ENCODE measurements around the gene YBX2. TPM values are rescaled to one million over a fixed set of nuclear protein-coding genes. Genes with fewer than 3 reads are reported as not detected.

Gene YBX2
- total and polyA plus RNA-seq, 8 donors = 0.43 to 72.4 (median 1.3) TPM; not detected in 1

GRCh38 chr17:7328009-7328408 lies 33.6 kb upstream of the YBX2 start:
- DNase-seq = no peak
- Histone ChIP-seq H3K4me3 (peak overlapping the region in 2 of 4 donors; percentile 97 to 99), H3K36me3 (peaks cover 16 to 44% (median 39%) of the 10 kb centered on the region in 4 donors), H3K4me1 (peaks cover 12 to 34% (median 29%) of the 10 kb centered on the region in 4 donors), H3K9me3 (no peaks in the 10 kb centered on the region), H3K27ac (peak overlapping the region in 3 of 5 donors; percentile 10 to 95 (median 94)), H3K27me3 (no peaks in the 10 kb centered on the region)
- intact Hi-C loops (cut with DNase I; ENCODE audit: low total_unique reads) = no loop called here
- WGBS, 5 donors = 41 to 70% (median 52%) methylated on average over 1 of the region's 1 CpG
- TF ChIP-seq CTCF (IDR thresholded peaks at IDR 0.05) (no peak), EP300 (IDR thresholded peaks at IDR 0.05) (no peak), POLR2AphosphoS5 (IDR thresholded peaks at IDR 0.05) (no peak)

DNA sequence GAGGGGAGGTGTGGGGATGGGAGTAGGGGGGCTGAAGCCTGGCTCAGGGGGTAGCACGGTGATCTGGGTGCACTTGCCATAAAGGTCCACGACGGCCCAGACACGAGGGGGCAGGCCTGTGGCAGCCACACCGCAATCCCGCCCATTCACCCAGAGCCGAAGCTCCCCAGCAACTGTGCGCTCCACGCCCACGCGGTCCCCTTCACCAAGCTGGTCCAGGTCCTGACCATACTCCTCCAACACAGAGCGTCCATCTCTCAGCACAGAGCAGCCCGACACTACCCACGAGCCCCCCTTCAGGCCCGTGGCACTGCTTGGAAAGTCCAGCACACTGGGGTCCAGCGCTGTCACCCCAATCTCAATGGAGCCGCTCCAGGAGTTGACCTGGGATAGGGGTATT lies 33.1 kb upstream of the YBX2 start:
- TF ChIP-seq EP300 (IDR thresholded peaks at IDR 0.05) (no peak), POLR2A (IDR thresholded peaks at IDR 0.05) (no peak), POLR2AphosphoS5 (IDR thresholded peaks at IDR 0.05) (no peak), CTCF (IDR thresholded peaks at IDR 0.05) (no peak)
- no peak for DNase-seq
- Histone ChIP-seq H3K27ac (no peak overlapping the region), H3K4me3 (no peak overlapping the region), H3K27me3 (no peaks in the 10 kb centered on the region), H3K9me3 (no peaks in the 10 kb centered on the region), H3K36me3 (peaks cover 21 to 49% (median 44%) of the 10 kb centered on the region in 4 donors), H3K4me1 (peaks cover 12 to 34% (median 29%) of the 10 kb centered on the region in 4 donors)
- WGBS, 5 donors = 83 to 91% (median 87%) methylated on average over 12 to 17 of the region's 17 CpGs
- intact Hi-C loops (cut with DNase I; ENCODE audit: low total_unique reads) = no loop called here

- no peaks in the 10 kb centered on the region for H3K9me3 ChIP-seq
- peaks cover 12 to 34% (median 29%) of the 10 kb centered on the region in 4 donors for H3K4me1 ChIP-seq
- H3K27me3 ChIP-seq = no peaks in the 10 kb centered on the region
- H3K27ac ChIP-seq = no peak overlapping the region
- 84 to 96% (median 90%) methylated on average over 7 of the region's 7 CpGs for WGBS, 5 donors
- TF ChIP-seq EP300 (IDR thresholded peaks at IDR 0.05) = no peak
- intact Hi-C loops (cut with DNase I; ENCODE audit: low total_unique reads) = no loop called here
- H3K36me3 ChIP-seq = peaks cover 25 to 53% (median 49%) of the 10 kb centered on the region in 4 donors
- no peak overlapping the region for H3K4me3 ChIP-seq
- no peak for DNase-seq
These were observed 32.6 kb upstream of the YBX2 start for GRCh38 chr17:7327056-7327455.

DNA sequence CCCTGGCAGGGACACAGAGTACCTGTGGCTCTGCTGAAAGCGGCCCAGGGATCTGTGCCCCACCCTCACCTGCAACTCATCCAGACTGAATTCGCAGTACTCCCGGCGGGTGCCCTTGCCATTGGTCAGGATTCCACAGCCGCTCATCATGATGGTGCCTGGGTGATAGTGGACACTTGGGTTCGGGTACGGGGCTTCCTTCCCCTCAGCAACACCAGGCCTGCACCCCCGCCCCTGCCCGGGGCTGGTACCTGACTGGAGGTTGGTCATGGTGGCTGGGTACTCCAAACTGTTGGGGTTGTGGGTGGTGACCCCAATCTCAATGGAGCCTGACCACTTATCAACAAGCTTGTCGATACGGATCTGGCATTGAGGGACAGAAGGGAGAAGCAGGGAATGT lies 31.7 kb upstream of the YBX2 start:
- intact Hi-C loops (cut with DNase I; ENCODE audit: low total_unique reads) = no loop called here
- peaks cover 12 to 34% (median 29%) of the 10 kb centered on the region in 4 donors for H3K4me1 ChIP-seq
- H3K27ac ChIP-seq = no peak overlapping the region
- H3K36me3 ChIP-seq = peaks cover 34 to 62% (median 57%) of the 10 kb centered on the region in 4 donors
- no peaks in the 10 kb centered on the region for H3K9me3 ChIP-seq
- H3K4me3 ChIP-seq = no peak overlapping the region
- no peak for DNase-seq
- WGBS, 5 donors = 87 to 92% (median 91%) methylated on average over 10 to 11 of the region's 11 CpGs
- TF ChIP-seq EP300 (IDR thresholded peaks at IDR 0.05) (no peak), CTCF (IDR thresholded peaks at IDR 0.05) (no peak)
- H3K27me3 ChIP-seq = no peaks in the 10 kb centered on the region

DNA sequence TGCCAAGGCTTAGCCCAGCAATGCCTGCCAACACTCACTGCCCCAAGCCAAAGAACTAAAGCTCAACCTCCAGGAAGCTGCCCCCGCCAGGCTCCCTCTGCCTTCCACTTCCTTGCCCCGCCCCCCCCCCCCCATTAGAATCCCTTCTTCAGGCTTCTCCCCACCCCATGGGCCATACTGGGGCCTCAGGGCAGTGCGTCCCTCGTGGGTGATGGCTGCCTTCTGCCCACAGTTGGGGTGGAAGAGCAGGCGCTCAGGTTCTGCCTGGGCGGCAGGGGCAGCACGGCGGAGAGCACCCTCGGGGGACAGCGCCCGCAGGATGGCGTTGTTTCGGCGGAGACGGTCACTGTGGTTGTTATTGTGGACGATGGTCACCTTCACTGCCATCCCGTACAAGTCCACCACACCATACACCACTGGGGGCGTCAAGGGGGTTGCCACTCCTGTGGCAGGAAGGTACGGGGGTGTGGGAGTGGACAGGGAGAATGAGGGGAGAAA lies 30.6 kb upstream of the YBX2 start:
- Histone ChIP-seq H3K4me1 (peaks cover 5 to 26% (median 22%) of the 10 kb centered on the region in 4 donors), H3K9me3 (no peaks in the 10 kb centered on the region), H3K36me3 (peaks cover 44 to 73% (median 69%) of the 10 kb centered on the region in 4 donors), H3K4me3 (no peak overlapping the region), H3K27ac (no peak overlapping the region), H3K27me3 (no peaks in the 10 kb centered on the region)
- intact Hi-C loops (cut with DNase I; ENCODE audit: low total_unique reads) = no loop called here
- TF ChIP-seq CTCF (IDR thresholded peaks at IDR 0.05) (no peak), EP300 (IDR thresholded peaks at IDR 0.05) (no peak), POLR2A (IDR thresholded peaks at IDR 0.05) (no peak), POLR2AphosphoS5 (IDR thresholded peaks at IDR 0.05) (no peak)
- no peak for DNase-seq
- 90 to 95% (median 92%) methylated on average over 18 to 19 of the region's 19 CpGs for WGBS, 5 donors
